DND-41 (cell line): ENCODE measurements around the gene UPB1.

Experiments used
- ATAC-seq: fragments of 200-7000 bp; cut with Tn5 transposase; 3 replicates; pipeline ENCODE4 v1.9.1; 2021; ENCODE audit warnings: low read depth; ENCODE audit not compliant: insufficient read depth
- DNase-seq: peaks from one replicate; pipeline ENCODE4 v3.0.0-alpha.2; 2020
- H2AFZ ChIP-seq: 2 replicates; pipeline ENCODE4 v1.6.0; 2012; ENCODE audit warnings: low read depth, low read length
- H3K27ac ChIP-seq: 2 replicates; pipeline ENCODE4 v1.5.1; 2012; ENCODE audit warnings: low read length, inconsistent platforms
- H3K27me3 ChIP-seq: fragments of 200-600 bp; sonication (generic); 2 replicates; pipeline ENCODE4 v1.6.0; 2012; ENCODE audit warnings: low read length, mild to moderate bottlenecking, inconsistent platforms; ENCODE audit not compliant: insufficient read depth, poor library complexity
- H3K36me3 ChIP-seq: 2 replicates; pipeline ENCODE4 v1.5.1; 2012; ENCODE audit warnings: low read length, inconsistent platforms; ENCODE audit not compliant: insufficient read depth
- H3K4me1 ChIP-seq: 2 replicates; pipeline ENCODE4 v1.5.1; 2012; ENCODE audit warnings: mild to moderate bottlenecking, low read length; ENCODE audit not compliant: insufficient read depth
- H3K4me2 ChIP-seq: 2 replicates; pipeline ENCODE4 v1.6.0; 2012; ENCODE audit warnings: mild to moderate bottlenecking, moderate library complexity, low read length, inconsistent platforms; ENCODE audit not compliant: insufficient read depth
- H3K4me3 ChIP-seq, 2 experiments: fragments of 200-600 bp in 1 of 2; shearing (Covaris generic) in 1 of 2; 2 replicates each; pipeline ENCODE4 v1.5.1; 2012 to 2016; ENCODE audit warnings: inconsistent platforms in 2 of 2, low read length in 2 of 2, mild to moderate bottlenecking in 2 of 2, low read depth in 1 of 2, moderate library complexity in 1 of 2
- H3K79me2 ChIP-seq: 2 replicates; pipeline ENCODE4 v1.6.0; 2012; ENCODE audit warnings: low read length, inconsistent platforms; ENCODE audit not compliant: insufficient read depth
- H3K9ac ChIP-seq: 2 replicates; pipeline ENCODE4 v1.6.0; 2012; ENCODE audit warnings: low read depth, mild to moderate bottlenecking, inconsistent platforms, low read length, moderate library complexity
- H3K9me3 ChIP-seq: 2 replicates; pipeline ENCODE4 v1.5.1; 2012; ENCODE audit warnings: low read length, moderate library complexity, mild to moderate bottlenecking, inconsistent platforms; ENCODE audit not compliant: insufficient read depth, severe bottlenecking
- H4K20me1 ChIP-seq: 2 replicates; pipeline ENCODE4 v1.6.0; 2012; ENCODE audit warnings: low read length; ENCODE audit not compliant: insufficient read depth
- EZH2 ChIP-seq: IDR thresholded peaks from 3 replicates; pipeline ENCODE4 v1.6.1; 2012; ENCODE audit warnings: borderline replicate concordance, low read depth, mild to moderate bottlenecking, moderate library complexity, low read length, inconsistent platforms; ENCODE audit not compliant: severe bottlenecking
- TF ChIP-seq, protein P1 (sequence below): IDR thresholded peaks from 2 replicates; pipeline ENCODE4 v1.5.1; 2012; ENCODE audit warnings: borderline replicate concordance, low read length, moderate library complexity, mild to moderate bottlenecking; ENCODE audit not compliant: poor library complexity, severe bottlenecking; ENCODE audit errors: extremely low read depth

Gene UPB1

DNA sequence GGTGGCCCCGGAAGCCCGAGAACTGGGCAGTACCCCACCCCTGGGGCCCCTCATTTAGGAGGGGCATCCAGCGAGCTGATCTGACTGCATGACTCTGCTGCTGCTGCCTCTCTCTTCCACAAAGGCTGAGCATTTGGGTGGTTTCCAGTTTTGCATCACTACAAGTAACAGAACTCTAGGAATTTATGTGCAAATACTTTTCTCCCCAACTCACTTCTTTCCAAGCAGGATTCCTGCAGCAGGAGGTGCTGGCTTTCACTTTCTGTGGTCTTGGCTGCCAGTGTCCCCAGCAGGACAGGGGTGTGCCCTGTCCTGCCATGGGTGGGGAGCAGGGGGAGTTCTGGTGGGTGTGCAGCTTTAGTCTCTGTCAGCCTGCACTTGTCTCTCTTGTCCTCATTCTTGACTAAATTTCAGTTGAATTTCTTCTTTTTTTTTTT, 21.2 kb downstream of the UPB1 start:
- no peak overlapping the region for H3K4me2 ChIP-seq
- DNase-seq, result no peak

GRCh38 chr22:24517446-24517845, 22.3 kb downstream of the UPB1 start:
- H3K4me1 ChIP-seq, result peaks cover 15% of the 10 kb centered on the region
- no peak overlapping the region for H3K4me2 ChIP-seq
- no peak overlapping the region for H2AFZ ChIP-seq
- H3K9me3 ChIP-seq, result no peaks in the 10 kb centered on the region
- H3K79me2 ChIP-seq, result no peaks in the 10 kb centered on the region
- H3K36me3 ChIP-seq, result no peaks in the 10 kb centered on the region
- ATAC-seq (no peak), DNase-seq (no peak)
- no peak overlapping the region for H3K9ac ChIP-seq
- H3K27ac ChIP-seq, result no peak overlapping the region
- H4K20me1 ChIP-seq, result no peaks in the 10 kb centered on the region
- no peaks in the 10 kb centered on the region for H3K27me3 ChIP-seq
- TF ChIP-seq EZH2, result no peak
- TF ChIP-seq, protein P1, sequence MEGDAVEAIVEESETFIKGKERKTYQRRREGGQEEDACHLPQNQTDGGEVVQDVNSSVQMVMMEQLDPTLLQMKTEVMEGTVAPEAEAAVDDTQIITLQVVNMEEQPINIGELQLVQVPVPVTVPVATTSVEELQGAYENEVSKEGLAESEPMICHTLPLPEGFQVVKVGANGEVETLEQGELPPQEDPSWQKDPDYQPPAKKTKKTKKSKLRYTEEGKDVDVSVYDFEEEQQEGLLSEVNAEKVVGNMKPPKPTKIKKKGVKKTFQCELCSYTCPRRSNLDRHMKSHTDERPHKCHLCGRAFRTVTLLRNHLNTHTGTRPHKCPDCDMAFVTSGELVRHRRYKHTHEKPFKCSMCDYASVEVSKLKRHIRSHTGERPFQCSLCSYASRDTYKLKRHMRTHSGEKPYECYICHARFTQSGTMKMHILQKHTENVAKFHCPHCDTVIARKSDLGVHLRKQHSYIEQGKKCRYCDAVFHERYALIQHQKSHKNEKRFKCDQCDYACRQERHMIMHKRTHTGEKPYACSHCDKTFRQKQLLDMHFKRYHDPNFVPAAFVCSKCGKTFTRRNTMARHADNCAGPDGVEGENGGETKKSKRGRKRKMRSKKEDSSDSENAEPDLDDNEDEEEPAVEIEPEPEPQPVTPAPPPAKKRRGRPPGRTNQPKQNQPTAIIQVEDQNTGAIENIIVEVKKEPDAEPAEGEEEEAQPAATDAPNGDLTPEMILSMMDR, result no peak
- no peak overlapping the region for H3K4me3 ChIP-seq

More for the DNA sequence above, 21.2 kb downstream of the UPB1 start:
- no peaks in the 10 kb centered on the region for H3K79me2 ChIP-seq
- no peaks in the 10 kb centered on the region for H3K27me3 ChIP-seq
- H4K20me1 ChIP-seq, result no peaks in the 10 kb centered on the region
- no peak for ATAC-seq
- no peak overlapping the region for H3K4me3 ChIP-seq
- no peaks in the 10 kb centered on the region for H3K9me3 ChIP-seq
- H3K9ac ChIP-seq, result no peak overlapping the region
- peaks cover 15% of the 10 kb centered on the region for H3K4me1 ChIP-seq
- no peaks in the 10 kb centered on the region for H3K36me3 ChIP-seq
- TF ChIP-seq EZH2, result no peak
- TF ChIP-seq, protein P1, result no peak
- H3K27ac ChIP-seq, result no peak overlapping the region
- H2AFZ ChIP-seq, result no peak overlapping the region

DNA sequence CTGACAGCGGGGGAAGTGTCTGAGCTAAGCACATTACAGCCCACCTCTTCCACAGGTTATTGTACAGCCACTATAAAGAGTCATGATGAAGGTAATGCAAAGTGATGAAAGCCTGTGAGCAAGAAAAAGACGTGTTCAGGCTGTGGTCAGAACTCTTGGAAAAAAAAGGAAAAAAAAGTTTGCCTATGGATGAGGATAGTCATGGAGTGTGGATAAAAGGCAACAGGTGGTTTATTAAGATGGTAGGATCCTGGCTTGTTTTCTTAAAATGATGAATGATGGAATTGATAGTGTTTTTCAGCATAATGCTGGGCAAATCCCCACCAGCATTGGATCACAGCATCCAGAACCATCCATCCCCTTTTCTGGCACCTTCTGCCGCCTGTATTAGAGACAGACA, 23.1 kb downstream of the UPB1 start:
- H2AFZ ChIP-seq, result no peak overlapping the region
- H3K27me3 ChIP-seq, result no peaks in the 10 kb centered on the region
- H3K9ac ChIP-seq, result no peak overlapping the region
- H3K4me1 ChIP-seq, result peaks cover 19% of the 10 kb centered on the region
- no peak overlapping the region for H3K4me2 ChIP-seq
- H4K20me1 ChIP-seq, result no peaks in the 10 kb centered on the region
- no peak for ATAC-seq
- H3K27ac ChIP-seq, result no peak overlapping the region
- no peaks in the 10 kb centered on the region for H3K9me3 ChIP-seq
- no peak for DNase-seq
- no peaks in the 10 kb centered on the region for H3K36me3 ChIP-seq
- H3K79me2 ChIP-seq, result no peaks in the 10 kb centered on the region
- H3K4me3 ChIP-seq, result no peak overlapping the region
- TF ChIP-seq EZH2, result no peak
- TF ChIP-seq, protein P1, result no peak
